CD14-positive monocyte (primary cell): ENCODE data around the gene KDM4C. TPM values are rescaled to one million over a fixed set of nuclear protein-coding genes. Genes with fewer than 3 reads are reported as not detected.

Experiments used
- DNase-seq, 3 donors: peaks; one replicate each; pipeline ENCODE4 v3.0.0-alpha.2; 2011 to 2022
- H2AFZ ChIP-seq: 2 replicates; pipeline ENCODE4 v1.6.0; 2012; ENCODE audit warnings: mild to moderate bottlenecking, low read depth, low read length, inconsistent platforms; ENCODE audit not compliant: insufficient read depth, poor library complexity, severe bottlenecking
- H3K27ac ChIP-seq, 2 donors: 1 replicate in 1 of 2; 2 replicates in 1 of 2; pipeline ENCODE4 v1.5.1; 2012 to 2013; ENCODE audit warnings: low read length in 2 of 2, control low read depth in 1 of 2, inconsistent platforms in 1 of 2, low read depth in 1 of 2, mild to moderate bottlenecking in 1 of 2
- H3K27me3 ChIP-seq, 2 donors: one replicate each; pipeline versions ENCODE4 v1.6.0 to v1.6.1; 2011 to 2013; ENCODE audit warnings: low read length in 2 of 2; ENCODE audit not compliant: control insufficient read depth in 2 of 2, insufficient read depth in 2 of 2
- H3K36me3 ChIP-seq, 2 donors: replicated peaks in 1 of 2; 1 replicate in 1 of 2; 2 replicates in 1 of 2; pipeline versions ENCODE4 v1.5.1 to v1.6.1; 2012 to 2013; ENCODE audit warnings: low read length in 2 of 2, control low read depth in 1 of 2, inconsistent platforms in 1 of 2, mild to moderate bottlenecking in 1 of 2; ENCODE audit not compliant: insufficient read depth in 2 of 2, control insufficient read depth in 1 of 2
- H3K4me1 ChIP-seq, 2 donors: 1 replicate in 1 of 2; 2 replicates in 1 of 2; pipeline versions ENCODE4 v1.5.1 to v1.6.1; 2012 to 2013; ENCODE audit warnings: low read length in 2 of 2, control low read depth in 1 of 2, inconsistent platforms in 1 of 2, mild to moderate bottlenecking in 1 of 2, moderate library complexity in 1 of 2; ENCODE audit not compliant: insufficient read depth in 2 of 2, control insufficient read depth in 1 of 2
- H3K4me2 ChIP-seq: replicated peaks from 2 replicates; pipeline ENCODE3; 2012; ENCODE audit warnings: low read length, moderate library complexity, mild to moderate bottlenecking; ENCODE audit not compliant: poor library complexity, severe bottlenecking; ENCODE audit errors: extremely low read depth
- H3K4me3 ChIP-seq, 3 experiments: fragments of 200-600 bp in 1 of 3; sonication (generic) in 1 of 3; replicated peaks in 1 of 3; 1 replicate in 2 of 3; 2 replicates in 1 of 3; pipeline ENCODE4 v1.5.1; 2011 to 2013; ENCODE audit warnings: low read length in 3 of 3, mild to moderate bottlenecking in 3 of 3, control low read depth in 2 of 3, low read depth in 2 of 3, inconsistent platforms in 1 of 3, moderate library complexity in 1 of 3
- H3K79me2 ChIP-seq: 2 replicates; pipeline ENCODE4 v1.6.0; 2012; ENCODE audit warnings: mild to moderate bottlenecking, control low read depth, inconsistent platforms, low read length, moderate library complexity; ENCODE audit not compliant: insufficient read depth
- H3K9ac ChIP-seq: 2 replicates; pipeline ENCODE4 v1.6.0; 2017; ENCODE audit warnings: low read length, mild to moderate bottlenecking; ENCODE audit not compliant: insufficient read depth, poor library complexity, severe bottlenecking
- H3K9me3 ChIP-seq, 2 donors: replicated peaks in 1 of 2; 1 replicate in 1 of 2; 2 replicates in 1 of 2; pipeline versions ENCODE4 v1.5.1 to v1.6.1; 2012 to 2013; ENCODE audit warnings: low read length in 2 of 2, control low read depth in 1 of 2; ENCODE audit not compliant: control insufficient read depth in 1 of 2, insufficient read depth in 1 of 2
- H4K20me1 ChIP-seq: 2 replicates; pipeline ENCODE4 v1.6.0; 2012; ENCODE audit warnings: mild to moderate bottlenecking, low read length, control low read depth, moderate library complexity; ENCODE audit not compliant: insufficient read depth
- H3K27ac Mint-ChIP-seq, 7 donors: one replicate each; pipeline ENCODE4 v1.8.0; 2020; ENCODE audit warnings: mild to moderate bottlenecking in 7 of 7, mixed read lengths in 7 of 7, moderate library complexity in 6 of 7, inconsistent platforms in 2 of 7
- H3K27me3 Mint-ChIP-seq, 3 donors: one replicate each; pipeline ENCODE4 v1.8.0; 2021 to 2022; ENCODE audit warnings: low read depth in 3 of 3, mild to moderate bottlenecking in 3 of 3, mixed read lengths in 3 of 3, moderate library complexity in 3 of 3, inconsistent platforms in 1 of 3
- H3K36me3 Mint-ChIP-seq, 2 donors: one replicate each; pipeline ENCODE4 v1.8.0; 2020; ENCODE audit warnings: mixed read lengths in 2 of 2, inconsistent platforms in 1 of 2, mild to moderate bottlenecking in 1 of 2
- H3K4me1 Mint-ChIP-seq: one replicate; pipeline ENCODE4 v1.8.0; 2020; ENCODE audit warnings: mild to moderate bottlenecking, mixed read lengths
- H3K4me3 Mint-ChIP-seq, 2 donors: one replicate each; pipeline ENCODE4 v1.8.0; 2020; ENCODE audit warnings: mild to moderate bottlenecking in 2 of 2, mixed read lengths in 2 of 2, moderate library complexity in 1 of 2
- H3K9me3 Mint-ChIP-seq, 7 donors: one replicate each; pipeline ENCODE4 v1.8.0; 2020 to 2022; ENCODE audit warnings: mixed read lengths in 7 of 7, mild to moderate bottlenecking in 6 of 7, moderate library complexity in 6 of 7, inconsistent platforms in 2 of 7
- CTCF ChIP-seq: fragments of 200-600 bp; IDR thresholded peaks from one replicate; pipeline ENCODE4 v1.8.0; 2022; ENCODE audit warnings: antibody characterized with exemption, mild to moderate bottlenecking
- WGBS: methylation state at CpG from one replicate; pipeline ENCODE4 v1.1.5; 2013; ENCODE audit warnings: missing lambda C conversion rate; ENCODE audit not compliant: insufficient coverage; 5-methylcytosine and 5-hydroxymethylcytosine counted together
- intact Hi-C, 2 donors: fragments of 100-400 bp; cut with micrococcal nuclease; formaldehyde crosslinking; loops; one replicate each; pipeline versions ENCODE4 v1.15.0 to v1.15.1; 2023
- polyA plus RNA-seq, 3 donors: library from polyadenylated mRNA; depleted of rRNA in 1 of 3; unstranded in 2 of 3; stranded (reverse) in 1 of 3; fragments of 300-500 nt in 2 of 3; fragments of >200 nt in 1 of 3; fragmentation: Illumina TruSeq in 2 of 3; gene quantifications; 1 replicate in 2 of 3; 2 replicates in 1 of 3; pipeline ENCODE4 v1.2.3, GENCODE V29; 2012 to 2021

KDM4C gene
- polyA plus RNA-seq, 3 donors = 15.2 to 36.2 (median 17.1) TPM

GRCh38 chr9:7094576-7094975 is 336.8 kb downstream of the KDM4C start:
- DNase-seq = no peak
- Histone ChIP-seq H3K9me3 (peaks cover 2 to 8% of the 10 kb centered on the region in 2 donors), H4K20me1 (no peaks in the 10 kb centered on the region), H3K4me1 (no peaks in the 10 kb centered on the region), H2AFZ (no peak overlapping the region), H3K36me3 (peaks cover 0 to 27% of the 10 kb centered on the region in 2 donors), H3K27me3 (no peaks in the 10 kb centered on the region), H3K9ac (no peak overlapping the region), H3K27ac (no peak overlapping the region), H3K4me2 (no peak overlapping the region), H3K79me2 (no peaks in the 10 kb centered on the region), H3K4me3 (no peak overlapping the region)
- intact Hi-C loops = loop anchor here in 1 of 2 donors (10.0 kb wide), 1 partner anchor 60 kb away; no protein-coding TSS in a partner anchor
- WGBS = no CpG with 5 or more reads among the region's 3 CpGs
- Mint-ChIP-seq H3K27me3 (no peaks in the 10 kb centered on the region), H3K4me3 (no peak overlapping the region), H3K27ac (peak overlapping the region in 2 of 7 donors; percentile 7 to 15), H3K4me1 (peaks cover 8% of the 10 kb centered on the region), H3K36me3 (peaks cover 30 to 35% of the 10 kb centered on the region in 2 donors), H3K9me3 (peaks cover 0 to 14% (median 8%) of the 10 kb centered on the region in 7 donors)
- TF ChIP-seq CTCF = no peak

- no peaks in the 10 kb centered on the region for H4K20me1 ChIP-seq
- intact Hi-C loops = loop anchor here in 1 of 2 donors (10.0 kb wide), 1 partner anchor 60 kb away; no protein-coding TSS in a partner anchor
- H3K36me3 ChIP-seq = peaks cover 0 to 27% of the 10 kb centered on the region in 2 donors
- no peaks in the 10 kb centered on the region for H3K79me2 ChIP-seq
- DNase-seq = no peak
- H3K27ac Mint-ChIP-seq = peak overlapping the region in 1 of 7 donors; percentile 40
- peaks cover 31 to 36% of the 10 kb centered on the region in 2 donors for H3K36me3 Mint-ChIP-seq
- no peaks in the 10 kb centered on the region for H3K4me1 ChIP-seq
- no peaks in the 10 kb centered on the region for H3K27me3 ChIP-seq
- H3K9me3 ChIP-seq = peaks cover 6 to 8% of the 10 kb centered on the region in 2 donors
- peaks cover 0 to 15% (median 10%) of the 10 kb centered on the region in 7 donors for H3K9me3 Mint-ChIP-seq
- H3K9ac ChIP-seq = no peak overlapping the region
- no peak overlapping the region for H3K4me3 Mint-ChIP-seq
- TF ChIP-seq CTCF = no peak
- peaks cover 8% of the 10 kb centered on the region for H3K4me1 Mint-ChIP-seq
- H2AFZ ChIP-seq = no peak overlapping the region
- H3K27me3 Mint-ChIP-seq = no peaks in the 10 kb centered on the region
- WGBS = no CpG with 5 or more reads among the region's 3 CpGs
- H3K27ac ChIP-seq = no peak overlapping the region
- H3K4me2 ChIP-seq = no peak overlapping the region
- H3K4me3 ChIP-seq = no peak overlapping the region
Measured at GRCh38 chr9:7095058-7095457, 337.3 kb downstream of the KDM4C start.
